Body of pancreas (tissue), 4 donors: ENCODE measurements around the gene FBXW12.

Experiments
- CTCF ChIP-seq, 7 experiments: fragments of 450-650 bp in 4 of 7; fragments of 200-600 bp in 3 of 7; sonication (generic) in 3 of 7; IDR thresholded peaks; one replicate each; pipeline ENCODE4 v1.5.1; 2016 to 2019; ENCODE audit warnings: antibody characterized with exemption in 7 of 7
- POLR2A ChIP-seq, 3 donors: fragments of 450-650 bp; IDR thresholded peaks; one replicate each; pipeline ENCODE4 v1.6.1; 2016; ENCODE audit warnings: antibody characterized with exemption in 3 of 3, mild to moderate bottlenecking in 2 of 3

GRCh38 chr3:48418651-48419050 is 46.6 kb downstream of the FBXW12 start:
- TF ChIP-seq CTCF (IDR thresholded peaks at IDR 0.05) (no peak), POLR2A (IDR thresholded peaks at IDR 0.05) (no peak)
